K562 (cell line): ENCODE measurements around the gene LCLAT1. TPM values are rescaled to one million over a fixed set of nuclear protein-coding genes. Genes with fewer than 3 reads are reported as not detected.

Experiments used
- C11orf30 ChIP-seq: fragments of 450-650 bp; IDR thresholded peaks from 2 replicates; pipeline ENCODE4 v1.6.1; 2016; ENCODE audit warnings: low read depth, mild to moderate bottlenecking
- CBFA2T3 ChIP-seq: fragments of 450-650 bp; IDR thresholded peaks from 2 replicates; pipeline ENCODE4 v1.6.1; 2017
- CC2D1A ChIP-seq: fragments of 450-650 bp; IDR thresholded peaks from 2 replicates; pipeline ENCODE4 v1.6.1; 2017; ENCODE audit warnings: mild to moderate bottlenecking
- DPF2 ChIP-seq: fragments of 450-650 bp; IDR thresholded peaks from 2 replicates; pipeline ENCODE4 v1.6.1; 2016
- ELF1 ChIP-seq: fragments of 200-800 bp; sonication (Bioruptor generic); IDR thresholded peaks from 2 replicates; pipeline ENCODE4 v1.6.1; 2016; ENCODE audit warnings: missing genetic modification characterization, missing compliant biosample characterization
- FOSL1 ChIP-seq: fragments of 200-800 bp; sonication (Bioruptor generic); conservative IDR thresholded peaks from 2 replicates; pipeline ENCODE4 v1.6.1; 2016; ENCODE audit warnings: missing genetic modification characterization, missing compliant biosample characterization
- JUN ChIP-seq, 2 experiments: sonication (generic) in 1 of 2; formaldehyde crosslinking in 1 of 2; IDR thresholded peaks; 2 replicates each; pipeline versions ENCODE4 v1.6.1 to v1.8.0; 2012 to 2022; ENCODE audit warnings: borderline replicate concordance in 2 of 2, mild to moderate bottlenecking in 2 of 2, improper control_type of control experiment in 1 of 2, low read depth in 1 of 2, low read length in 1 of 2, missing genetic modification reagents in 1 of 2
- NCOA4 ChIP-seq: fragments of 450-650 bp; IDR thresholded peaks from 2 replicates; pipeline ENCODE4 v1.6.1; 2018; ENCODE audit warnings: mild to moderate bottlenecking; ENCODE audit not compliant: partially characterized antibody
- SMARCE1 ChIP-seq: fragments of 450-650 bp; IDR thresholded peaks from 2 replicates; pipeline ENCODE4 v1.7.1; 2016; ENCODE audit warnings: mild to moderate bottlenecking
- STAG1 ChIP-seq: sonication (generic); formaldehyde crosslinking; IDR thresholded peaks from 2 replicates; pipeline ENCODE4 v1.5.0; 2020; ENCODE audit warnings: missing genetic modification reagents, borderline replicate concordance
- ZKSCAN1 ChIP-seq: fragments of 150-350 bp; IDR thresholded peaks from 2 replicates; pipeline ENCODE4 v1.6.1; 2016; ENCODE audit warnings: low read depth, low read length
- ZKSCAN8 ChIP-seq: fragments of 200-800 bp; sonication (Bioruptor generic); IDR thresholded peaks from 2 replicates; pipeline ENCODE4 v1.6.1; 2016; ENCODE audit warnings: missing genetic modification characterization, missing compliant biosample characterization
- ZNF175 ChIP-seq: fragments of 200-800 bp; sonication (Bioruptor generic); IDR thresholded peaks from 2 replicates; pipeline ENCODE4 v1.6.1; 2016; ENCODE audit warnings: low read depth, mild to moderate bottlenecking, missing genetic modification characterization, missing compliant biosample characterization
- polyA plus RNA-seq, 8 experiments: library from polyadenylated mRNA; depleted of rRNA in 4 of 8; stranded (reverse) in 5 of 8; unstranded in 3 of 8; fragments of >200 nt; fragmentation: Nextera tagmentation in 2 of 8; fragmentation: Illumina TruSeq in 1 of 8; extraction: Ambion mirVana in 2 of 8; extraction: Trizol in 1 of 8; gene quantifications; 2 replicates each; pipeline versions ENCODE4 v1.2.1 to v1.2.3, GENCODE V29; 2011 to 2014; ENCODE audit warnings: inconsistent platforms in 1 of 8, missing spikeins in 1 of 8
- total RNA-seq, 7 experiments: library from RNA; depleted of rRNA in 6 of 7; stranded (reverse); fragments of >200 nt in 6 of 7; fragmentation: Illumina TruSeq in 2 of 7; extraction: Trizol in 2 of 7; gene quantifications; 2 replicates each; pipeline versions ENCODE4 v1.2.1 to v1.2.3, GENCODE V29; 2011 to 2021; ENCODE audit warnings: low replicate concordance in 1 of 7
- TF ChIP-seq, protein P1 (sequence below), 2 experiments: fragments of 450-650 bp in 1 of 2; sonication (generic) in 1 of 2; formaldehyde crosslinking in 1 of 2; IDR thresholded peaks in 1 of 2; conservative IDR thresholded peaks in 1 of 2; 2 replicates each; pipeline versions ENCODE4 v1.6.1 to v1.8.1; 2016 to 2023; ENCODE audit warnings: mild to moderate bottlenecking in 2 of 2, moderate library complexity in 2 of 2, inconsistent platforms in 1 of 2, missing genetic modification reagents in 1 of 2
- TF ChIP-seq, protein P2 (sequence below): fragments of 250-450 bp; sonication (Bioruptor Pico); IDR thresholded peaks from 2 replicates; pipeline ENCODE4 v1.8.0; 2022; ENCODE audit warnings: moderate library complexity, mild to moderate bottlenecking, inconsistent platforms

The LCLAT1 gene
- total and polyA plus RNA-seq, 9 of the 15 experiments (the other 6 are each of a cell fraction or from before 2014, with no cell fraction given) = 8.9 to 63.3 (median 25.4) TPM

DNA sequence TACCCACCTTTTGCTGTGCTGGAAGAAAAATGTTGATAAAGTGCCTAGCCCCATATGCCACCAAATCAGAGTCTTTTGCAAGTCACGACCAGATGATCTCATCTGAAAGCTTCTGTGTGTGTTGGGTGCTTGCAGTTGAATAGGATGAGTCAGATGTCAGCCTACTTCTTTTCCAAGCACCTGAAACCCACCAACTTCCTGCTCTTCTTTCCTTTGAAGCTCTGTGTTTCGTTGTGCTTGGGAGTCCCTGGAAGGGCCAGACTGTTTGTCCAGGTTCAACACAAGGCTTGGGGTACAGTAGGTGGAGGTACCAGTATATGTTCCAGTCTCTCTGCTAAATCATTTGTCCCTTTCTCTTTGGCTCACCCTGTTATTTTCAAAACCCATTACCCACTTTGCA lies 36.8 kb upstream of the LCLAT1 start (continued):
- TF ChIP-seq, protein P1, sequence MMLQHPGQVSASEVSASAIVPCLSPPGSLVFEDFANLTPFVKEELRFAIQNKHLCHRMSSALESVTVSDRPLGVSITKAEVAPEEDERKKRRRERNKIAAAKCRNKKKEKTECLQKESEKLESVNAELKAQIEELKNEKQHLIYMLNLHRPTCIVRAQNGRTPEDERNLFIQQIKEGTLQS (IDR thresholded peaks at IDR 0.05) = peak; percentile 92
- TF ChIP-seq, protein P1 (CRISPR knock-in tag; conservative IDR thresholded peaks at IDR 0.05) = no peak
- 0 out of 2 replicates have a peak, but pooled peaks have one; percentile 42 for TF ChIP-seq DPF2
- TF ChIP-seq NCOA4 = no peak
- TF ChIP-seq CC2D1A = no peak
- TF ChIP-seq ZNF175 = no peak
- TF ChIP-seq C11orf30 = peak; percentile 47; the same call in 1 of the 2 replicates
- TF ChIP-seq ZKSCAN8 = no peak
- no peak for TF ChIP-seq STAG1 (CRISPR knock-in tag)
- TF ChIP-seq ZKSCAN1 = no peak
- TF ChIP-seq, protein P2, sequence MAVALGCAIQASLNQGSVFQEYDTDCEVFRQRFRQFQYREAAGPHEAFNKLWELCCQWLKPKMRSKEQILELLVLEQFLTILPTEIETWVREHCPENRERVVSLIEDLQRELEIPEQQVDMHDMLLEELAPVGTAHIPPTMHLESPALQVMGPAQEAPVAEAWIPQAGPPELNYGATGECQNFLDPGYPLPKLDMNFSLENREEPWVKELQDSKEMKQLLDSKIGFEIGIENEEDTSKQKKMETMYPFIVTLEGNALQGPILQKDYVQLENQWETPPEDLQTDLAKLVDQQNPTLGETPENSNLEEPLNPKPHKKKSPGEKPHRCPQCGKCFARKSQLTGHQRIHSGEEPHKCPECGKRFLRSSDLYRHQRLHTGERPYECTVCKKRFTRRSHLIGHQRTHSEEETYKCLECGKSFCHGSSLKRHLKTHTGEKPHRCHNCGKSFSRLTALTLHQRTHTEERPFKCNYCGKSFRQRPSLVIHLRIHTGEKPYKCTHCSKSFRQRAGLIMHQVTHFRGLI (CRISPR knock-in tag) = no peak
- peak; percentile 89 for TF ChIP-seq JUN (IDR thresholded peaks at IDR 0.05; ENCODE audit: borderline replicate concordance, low read depth, low read length)
- no peak for TF ChIP-seq JUN (CRISPR knock-in tag; IDR thresholded peaks at IDR 0.05; ENCODE audit: borderline replicate concordance)
- TF ChIP-seq CBFA2T3 = no peak
- TF ChIP-seq FOSL1 (tag) = peak; percentile 84
- TF ChIP-seq ELF1 (tag) = no peak
- peak; percentile 23; the same call in 1 of the 2 replicates for TF ChIP-seq SMARCE1
